Measurements from ENCODE around the gene P2RY2.

GRCh38 chr11:73216465-73216864 lies 1.6 kb upstream of the P2RY2 start:
- TF ChIP-seq CTCF (IDR thresholded peaks at IDR 0.05) (no peak), POLR2A (IDR thresholded peaks at IDR 0.05) (no peak)

Measured in heart left ventricle (tissue), 13 donors.